8988T (cell line): ENCODE data around the gene TOX2.
A peak's percentile ranks its signal among the peaks of the same experiment; 100 is the strongest.
"Not testable (repeated sequence)": the region's sequence is repeated elsewhere in the genome, so short reads cannot be mapped to it uniquely, and the experiment has no call there.

ENCODE experiments used
- DNase-seq: peaks from one replicate; pipeline ENCODE4 v3.0.0; 2011

The TOX2 gene

GRCh38 chr20:44039147-44039546 lies 124.5 kb downstream of the TOX2 start:
- DNase-seq: no peak

- no peak for DNase-seq
Observed at GRCh38 chr20:44039741-44040140, 125.1 kb downstream of the TOX2 start.

- DNase-seq: no peak
Observed at GRCh38 chr20:44040202-44040915, 125.7 kb downstream of the TOX2 start.

GRCh38 chr20:44041001-44041400 lies 126.3 kb downstream of the TOX2 start:
- no peak for DNase-seq

GRCh38 chr20:44044712-44045111 lies 130.1 kb downstream of the TOX2 start:
- not testable (repeated sequence) for DNase-seq

- no peak for DNase-seq
Observed at GRCh38 chr20:44050327-44050726, 135.7 kb downstream of the TOX2 start.

- no peak for DNase-seq
Observed at GRCh38 chr20:44050925-44051660, 136.4 kb downstream of the TOX2 start.

GRCh38 chr20:44051661-44052000 lies 137.0 kb downstream of the TOX2 start:
- no peak for DNase-seq

- no peak for DNase-seq
Observed at GRCh38 chr20:44052166-44052565, 137.5 kb downstream of the TOX2 start.

GRCh38 chr20:44053046-44053445 lies 138.4 kb downstream of the TOX2 start:
- DNase-seq: no peak

GRCh38 chr20:44054118-44054517 lies 139.5 kb downstream of the TOX2 start:
- no peak for DNase-seq

- no peak for DNase-seq
Observed at GRCh38 chr20:44054849-44055248, 140.2 kb downstream of the TOX2 start.

- DNase-seq: peak; percentile 66
Observed at GRCh38 chr20:44056010-44056698, 141.5 kb downstream of the TOX2 start.

- DNase-seq: no peak
Observed at GRCh38 chr20:44057698-44058675, 143.3 kb downstream of the TOX2 start.

GRCh38 chr20:44064501-44065400 lies 150.1 kb downstream of the TOX2 start:
- DNase-seq: no peak

- DNase-seq: no peak
Observed at GRCh38 chr20:44065401-44066340, 151.0 kb downstream of the TOX2 start.

- DNase-seq: no peak
Observed at GRCh38 chr20:44066645-44067606, 152.3 kb downstream of the TOX2 start.

- no peak for DNase-seq
Observed at GRCh38 chr20:44067650-44068081, 153.0 kb downstream of the TOX2 start.
